HepG2 (cell line): ENCODE data around the gene DAGLB.

ENCODE experiments used
- BRCA1 ChIP-seq: sonication (generic); formaldehyde crosslinking; IDR thresholded peaks from 2 replicates; pipeline ENCODE4 v1.4.0; 2020; ENCODE audit warnings: missing genetic modification reagents
- FOSL2 ChIP-seq: sonication (generic); formaldehyde crosslinking; IDR thresholded peaks from 2 replicates; pipeline ENCODE4 v1.4.0; 2020; ENCODE audit warnings: missing genetic modification reagents

DNA sequence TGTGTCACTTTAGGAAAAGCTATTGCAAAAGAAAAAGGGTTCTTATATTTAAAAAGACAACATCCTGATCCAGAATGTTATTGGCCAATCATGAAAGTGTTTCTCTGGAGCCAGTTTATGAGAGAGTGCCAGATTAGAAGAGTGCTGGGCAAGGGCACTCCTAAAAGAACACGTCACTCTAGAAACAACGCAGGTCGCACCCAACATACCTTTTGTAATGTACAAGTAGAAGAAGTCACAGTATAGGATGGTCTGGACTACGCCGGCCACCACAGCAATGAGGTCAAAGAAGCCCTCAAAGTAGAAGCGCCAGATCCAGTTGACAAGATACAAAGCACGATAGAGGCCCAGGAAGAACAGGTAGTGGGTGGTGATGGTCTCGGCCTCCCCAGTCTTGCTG lies 18.1 kb upstream of the DAGLB start:
- no peak for TF ChIP-seq BRCA1 (CRISPR knock-in tag)
- no peak for TF ChIP-seq FOSL2
